Panc1 (cell line): ENCODE measurements around the gene ROBO1. TPM values are rescaled to one million over a fixed set of nuclear protein-coding genes. Genes with fewer than 3 reads are reported as not detected.

ENCODE experiments used
- ATAC-seq: fragments of 200-7000 bp; cut with Tn5 transposase; 2 replicates; pipeline ENCODE4 v1.9.1; 2020; ENCODE audit warnings: mild to moderate bottlenecking, moderate library complexity
- BruUV-seq: library from RNA; stranded (reverse); fragments of 400-500 nt; replicated peaks from 2 replicates; lab custom pipeline; 2021; lab: Mats Ljungman, UMichigan
- CTCF ChIA-PET: fragments of 300-600 bp; sonication (Branson Sonifier 250); formaldehyde crosslinking; loops from one replicate; lab custom pipeline; 2022; ENCODE audit warnings: antibody characterized with exemption; lab: Charles Lee
- POLR2A ChIA-PET: fragments of 300-600 bp; sonication (Branson Sonifier 250); formaldehyde crosslinking; loops from one replicate; lab custom pipeline; 2022; ENCODE audit warnings: antibody characterized with exemption; lab: Charles Lee
- DNase-seq: peaks from one replicate; pipeline ENCODE4 v3.0.0-alpha.2; 2010; ENCODE audit warnings: low read depth, low spot score
- H3K27ac ChIP-seq: 2 replicates; pipeline ENCODE4 v1.5.1; 2011; ENCODE audit warnings: mild to moderate bottlenecking, low read length, inconsistent platforms
- H3K27me3 ChIP-seq: fragments of 200-500 bp; sonication (Bioruptor generic); 2 replicates; pipeline ENCODE4 v1.6.0; 2014; ENCODE audit warnings: low read length, inconsistent platforms; ENCODE audit not compliant: control insufficient read depth, insufficient read depth
- H3K36me3 ChIP-seq: fragments of 200-500 bp; sonication (Bioruptor generic); 2 replicates; pipeline ENCODE4 v1.5.1; 2014; ENCODE audit warnings: inconsistent platforms, mild to moderate bottlenecking, low read length, moderate library complexity; ENCODE audit not compliant: control insufficient read depth, insufficient read depth
- H3K4me1 ChIP-seq: 2 replicates; pipeline ENCODE4 v1.5.1; 2011; ENCODE audit warnings: inconsistent platforms, mild to moderate bottlenecking, low read length, moderate library complexity; ENCODE audit not compliant: control insufficient read depth, insufficient read depth
- H3K4me3 ChIP-seq, 2 experiments: 2 replicates each; pipeline ENCODE4 v1.5.1; 2011 to 2012; ENCODE audit warnings: low read depth in 2 of 2, low read length in 2 of 2, mild to moderate bottlenecking in 2 of 2, inconsistent platforms in 1 of 2, moderate library complexity in 1 of 2
- H3K9me3 ChIP-seq: fragments of 200-500 bp; sonication (Bioruptor generic); 2 replicates; pipeline ENCODE4 v1.5.1; 2014; ENCODE audit warnings: low read depth, mild to moderate bottlenecking, inconsistent platforms, low read length, moderate library complexity; ENCODE audit not compliant: control insufficient read depth, insufficient read depth
- POLR2AphosphoS5 ChIP-seq: IDR thresholded peaks from 2 replicates; pipeline ENCODE4 v1.6.1; 2012; ENCODE audit warnings: mild to moderate bottlenecking, low read depth, low read length, moderate library complexity
- REST ChIP-seq, 2 experiments: IDR thresholded peaks; 2 replicates each; pipeline ENCODE4 v1.6.1; 2011 to 2012; ENCODE audit warnings: low read depth in 2 of 2, control low read depth in 1 of 2, low read length in 1 of 2, mild to moderate bottlenecking in 1 of 2, moderate library complexity in 1 of 2; ENCODE audit not compliant: insufficient read depth in 1 of 2
- SIN3A ChIP-seq: IDR thresholded peaks from 2 replicates; pipeline ENCODE4 v1.6.1; 2012; ENCODE audit warnings: low read depth, mild to moderate bottlenecking, low read length, moderate library complexity, borderline replicate concordance; ENCODE audit not compliant: insufficient read depth
- TCF7L2 ChIP-seq: IDR thresholded peaks from 2 replicates; pipeline ENCODE4 v1.6.1; 2011; ENCODE audit warnings: mild to moderate bottlenecking, low read depth, low read length, inconsistent platforms
- in situ Hi-C: cut with HindIII; loops from 2 replicates; pipeline ENCODE4 v1.10.0; 2016; ENCODE audit warnings: low sequenced_read_pairs, low pct_unique_long_range_greater_than_20kb
- intact Hi-C: fragments of 100-400 bp; cut with micrococcal nuclease; formaldehyde crosslinking; loops from one replicate; pipeline ENCODE4 v1.10.0; 2022; ENCODE audit not compliant: unreplicated experiment
- total RNA-seq: library from RNA; stranded (reverse); gene quantifications from one replicate; pipeline ENCODE4 v1.2.1, GENCODE V29; 2021; ENCODE audit not compliant: unreplicated experiment
- TF ChIP-seq, protein P1 (sequence below): fragments of 450-650 bp; IDR thresholded peaks from 2 replicates; pipeline ENCODE4 v1.5.1; 2017; ENCODE audit warnings: mild to moderate bottlenecking

ROBO1 gene
- total RNA-seq, 1 experiment from 2014 or later = 61.6 TPM

GRCh38 chr3:79632842-79633241, 135.0 kb downstream of the ROBO1 start:
- DNase-seq (no peak), ATAC-seq (no peak)
- in situ Hi-C loops (no loop called here), intact Hi-C loops (no loop called here)
- BruUV-seq = no TSS peak
- Histone ChIP-seq H3K36me3 (no peaks in the 10 kb centered on the region), H3K27ac (no peak overlapping the region), H3K27me3 (no peaks in the 10 kb centered on the region), H3K4me3 (no peak overlapping the region), H3K9me3 (no peaks in the 10 kb centered on the region), H3K4me1 (no peaks in the 10 kb centered on the region)
- no peak for TF ChIP-seq TCF7L2
- TF ChIP-seq, protein P1, sequence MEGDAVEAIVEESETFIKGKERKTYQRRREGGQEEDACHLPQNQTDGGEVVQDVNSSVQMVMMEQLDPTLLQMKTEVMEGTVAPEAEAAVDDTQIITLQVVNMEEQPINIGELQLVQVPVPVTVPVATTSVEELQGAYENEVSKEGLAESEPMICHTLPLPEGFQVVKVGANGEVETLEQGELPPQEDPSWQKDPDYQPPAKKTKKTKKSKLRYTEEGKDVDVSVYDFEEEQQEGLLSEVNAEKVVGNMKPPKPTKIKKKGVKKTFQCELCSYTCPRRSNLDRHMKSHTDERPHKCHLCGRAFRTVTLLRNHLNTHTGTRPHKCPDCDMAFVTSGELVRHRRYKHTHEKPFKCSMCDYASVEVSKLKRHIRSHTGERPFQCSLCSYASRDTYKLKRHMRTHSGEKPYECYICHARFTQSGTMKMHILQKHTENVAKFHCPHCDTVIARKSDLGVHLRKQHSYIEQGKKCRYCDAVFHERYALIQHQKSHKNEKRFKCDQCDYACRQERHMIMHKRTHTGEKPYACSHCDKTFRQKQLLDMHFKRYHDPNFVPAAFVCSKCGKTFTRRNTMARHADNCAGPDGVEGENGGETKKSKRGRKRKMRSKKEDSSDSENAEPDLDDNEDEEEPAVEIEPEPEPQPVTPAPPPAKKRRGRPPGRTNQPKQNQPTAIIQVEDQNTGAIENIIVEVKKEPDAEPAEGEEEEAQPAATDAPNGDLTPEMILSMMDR = no peak
- TF ChIP-seq SIN3A = no peak
- TF ChIP-seq POLR2AphosphoS5 = no peak
- TF ChIP-seq REST (IDR thresholded peaks at IDR 0.05; ENCODE audit: insufficient read depth in 1 of 2, low read depth in 2 of 2, low read length in 1 of 2) = no peak
- CTCF ChIA-PET = no interaction called here
- POLR2A ChIA-PET = no interaction called here

- no TSS peak for BruUV-seq
- intact Hi-C loops = no loop called here
- H3K27me3 ChIP-seq = no peaks in the 10 kb centered on the region
- no peak for TF ChIP-seq REST (IDR thresholded peaks at IDR 0.05; ENCODE audit: insufficient read depth in 1 of 2, low read depth in 2 of 2, low read length in 1 of 2)
- TF ChIP-seq TCF7L2 = no peak
- no peak for TF ChIP-seq POLR2AphosphoS5
- TF ChIP-seq, protein P1 = no peak
- TF ChIP-seq SIN3A = no peak
- CTCF ChIA-PET = no interaction called here
- no peak overlapping the region for H3K4me3 ChIP-seq
- no peak for ATAC-seq
- H3K4me1 ChIP-seq = no peaks in the 10 kb centered on the region
- H3K9me3 ChIP-seq = no peaks in the 10 kb centered on the region
- DNase-seq = no peak
- POLR2A ChIA-PET = no interaction called here
- H3K27ac ChIP-seq = no peak overlapping the region
- in situ Hi-C loops = no loop called here
- no peaks in the 10 kb centered on the region for H3K36me3 ChIP-seq
Measured at GRCh38 chr3:79618883-79619282, 148.9 kb downstream of the ROBO1 start.
